ENCODE results near the gene STRADB.
"Not testable (repeated sequence)": the region's sequence is repeated elsewhere in the genome, so short reads cannot be mapped to it uniquely, and the experiment has no call there.

The STRADB gene

GRCh38 chr2:201432038-201432620 is 19.4 kb upstream of the STRADB start:
- peak; percentile 40 to 82 for DNase-seq

- peak in 1 of 2 experiments; percentile 36 for DNase-seq
Measured at GRCh38 chr2:201432621-201433393, 18.7 kb upstream of the STRADB start.

GRCh38 chr2:201433394-201433995 is 18.0 kb upstream of the STRADB start:
- peak in 1 of 2 experiments; percentile 37 for DNase-seq

GRCh38 chr2:201436141-201436540 is 15.4 kb upstream of the STRADB start:
- no peak for DNase-seq

GRCh38 chr2:201439336-201439922 is 12.1 kb upstream of the STRADB start:
- not testable (repeated sequence) for DNase-seq

- DNase-seq, result no peak
Measured at GRCh38 chr2:201440182-201440581, 11.4 kb upstream of the STRADB start.

- no peak for DNase-seq
Measured at GRCh38 chr2:201441409-201441808, 10.1 kb upstream of the STRADB start.

- DNase-seq, result no peak
Measured at GRCh38 chr2:201444746-201445465, 6.6 kb upstream of the STRADB start.

GRCh38 chr2:201447086-201447485 is 4.5 kb upstream of the STRADB start:
- no peak for DNase-seq

GRCh38 chr2:201448061-201448460 is 3.5 kb upstream of the STRADB start:
- no peak for DNase-seq

GRCh38 chr2:201448701-201449100 is 2.8 kb upstream of the STRADB start:
- DNase-seq, result no peak

- peak in 1 of 2 experiments; percentile 39 for DNase-seq
Measured at GRCh38 chr2:201450954-201451291, 617 bp upstream of the STRADB start.

GRCh38 chr2:201452058-201452921 is 750 bp downstream of the STRADB start:
- no peak for DNase-seq

- DNase-seq, result no peak
Measured at GRCh38 chr2:201452922-201453643, 1.5 kb downstream of the STRADB start.

GRCh38 chr2:201458381-201458780 is 6.8 kb downstream of the STRADB start:
- no peak for DNase-seq

- DNase-seq, result no peak
Measured at GRCh38 chr2:201460532-201460931, 9.0 kb downstream of the STRADB start.

GRCh38 chr2:201464547-201464946 is 13.0 kb downstream of the STRADB start:
- DNase-seq, result no peak

- no peak for DNase-seq
Measured at GRCh38 chr2:201465524-201465971, 14.0 kb downstream of the STRADB start.

- DNase-seq, result peak in 1 of 2 experiments; percentile 25
Measured at GRCh38 chr2:201466050-201466675, 14.6 kb downstream of the STRADB start.

- DNase-seq, result no peak
Measured at GRCh38 chr2:201467666-201468065, 16.1 kb downstream of the STRADB start.
